Fibroblast of lung (primary cell): ENCODE measurements around the gene RREB1.

Source experiments
- EZH2 ChIP-seq: IDR thresholded peaks from 2 replicates; pipeline ENCODE4 v1.5.1; 2012; ENCODE audit warnings: low read length, control low read depth, mild to moderate bottlenecking; ENCODE audit errors: missing control alignments
- TF ChIP-seq, protein P1 (sequence below), 2 donors: IDR thresholded peaks in 1 of 2; conservative IDR thresholded peaks in 1 of 2; 1 replicate in 1 of 2; 2 replicates in 1 of 2; pipeline ENCODE4 v1.5.1; 2011 to 2012; ENCODE audit warnings: low read length in 2 of 2, control low read depth in 1 of 2, inconsistent platforms in 1 of 2, low read depth in 1 of 2, mild to moderate bottlenecking in 1 of 2

DNA sequence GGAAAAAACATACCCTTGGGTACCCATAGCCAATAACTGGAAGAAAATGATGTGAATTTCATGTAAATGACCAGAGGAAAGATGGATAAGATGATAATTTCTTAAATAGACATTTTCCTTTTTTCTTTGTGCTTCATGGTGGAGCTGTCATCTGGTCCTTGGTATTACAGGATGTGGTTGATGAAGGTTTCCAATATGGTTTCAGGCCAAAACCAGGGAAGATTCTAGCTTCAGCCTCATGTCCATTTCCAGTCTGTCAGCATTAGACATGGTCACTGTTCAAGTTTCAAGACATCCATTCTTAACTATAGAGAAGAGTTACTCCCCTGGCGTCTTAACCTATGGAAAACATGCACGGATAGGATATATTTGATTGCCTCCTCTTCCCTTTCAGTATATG lies 141.6 kb downstream of the RREB1 start:
- TF ChIP-seq EZH2: no peak
- TF ChIP-seq, protein P1, sequence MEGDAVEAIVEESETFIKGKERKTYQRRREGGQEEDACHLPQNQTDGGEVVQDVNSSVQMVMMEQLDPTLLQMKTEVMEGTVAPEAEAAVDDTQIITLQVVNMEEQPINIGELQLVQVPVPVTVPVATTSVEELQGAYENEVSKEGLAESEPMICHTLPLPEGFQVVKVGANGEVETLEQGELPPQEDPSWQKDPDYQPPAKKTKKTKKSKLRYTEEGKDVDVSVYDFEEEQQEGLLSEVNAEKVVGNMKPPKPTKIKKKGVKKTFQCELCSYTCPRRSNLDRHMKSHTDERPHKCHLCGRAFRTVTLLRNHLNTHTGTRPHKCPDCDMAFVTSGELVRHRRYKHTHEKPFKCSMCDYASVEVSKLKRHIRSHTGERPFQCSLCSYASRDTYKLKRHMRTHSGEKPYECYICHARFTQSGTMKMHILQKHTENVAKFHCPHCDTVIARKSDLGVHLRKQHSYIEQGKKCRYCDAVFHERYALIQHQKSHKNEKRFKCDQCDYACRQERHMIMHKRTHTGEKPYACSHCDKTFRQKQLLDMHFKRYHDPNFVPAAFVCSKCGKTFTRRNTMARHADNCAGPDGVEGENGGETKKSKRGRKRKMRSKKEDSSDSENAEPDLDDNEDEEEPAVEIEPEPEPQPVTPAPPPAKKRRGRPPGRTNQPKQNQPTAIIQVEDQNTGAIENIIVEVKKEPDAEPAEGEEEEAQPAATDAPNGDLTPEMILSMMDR (conservative IDR thresholded peaks at IDR 0.05 in 1 of 2, IDR thresholded peaks at IDR 0.05 in 1 of 2; ENCODE audit: low read depth in 1 of 2, low read length in 2 of 2): no peak
